Keratinocyte (primary cell): ENCODE measurements around the gene LYPLA2.

ENCODE experiments used
- CTCF ChIP-seq, 3 experiments: IDR thresholded peaks in 1 of 3; conservative IDR thresholded peaks in 1 of 3; optimal IDR thresholded peaks in 1 of 3; 2 replicates in 2 of 3; 3 replicates in 1 of 3; pipeline versions ENCODE3 to v1.5.1; 2011; ENCODE audit warnings: low read length in 3 of 3, mild to moderate bottlenecking in 3 of 3, moderate library complexity in 2 of 3, control low read depth in 1 of 3, inconsistent platforms in 1 of 3; ENCODE audit not compliant: insufficient read depth in 2 of 3; ENCODE audit errors: extremely low read depth in 1 of 3
- EZH2 ChIP-seq: IDR thresholded peaks from one replicate; pipeline ENCODE4 v1.6.1; 2012; ENCODE audit warnings: inconsistent platforms, mild to moderate bottlenecking, low read length, moderate library complexity

GRCh38 chr1:23757812-23758211 lies 33.1 kb upstream of the LYPLA2 start:
- TF ChIP-seq CTCF (optimal IDR thresholded peaks at IDR 0.05 in 1 of 3, IDR thresholded peaks at IDR 0.05 in 1 of 3, conservative IDR thresholded peaks at IDR 0.05 in 1 of 3; ENCODE audit: extremely low read depth in 1 of 3, insufficient read depth in 2 of 3, low read length in 3 of 3) (no peak), EZH2 (no peak)
